ENCODE results near the gene NLN. TPM values are rescaled to one million over a fixed set of nuclear protein-coding genes. Genes with fewer than 3 reads are reported as not detected.
"Not testable (repeated sequence)": the region's sequence is repeated elsewhere in the genome, so short reads cannot be mapped to it uniquely, and the experiment has no call there.

The NLN gene
- total and polyA plus RNA-seq, 5 experiments from 2014 or later: 2.3 to 7.2 (median 4.4) TPM

DNA sequence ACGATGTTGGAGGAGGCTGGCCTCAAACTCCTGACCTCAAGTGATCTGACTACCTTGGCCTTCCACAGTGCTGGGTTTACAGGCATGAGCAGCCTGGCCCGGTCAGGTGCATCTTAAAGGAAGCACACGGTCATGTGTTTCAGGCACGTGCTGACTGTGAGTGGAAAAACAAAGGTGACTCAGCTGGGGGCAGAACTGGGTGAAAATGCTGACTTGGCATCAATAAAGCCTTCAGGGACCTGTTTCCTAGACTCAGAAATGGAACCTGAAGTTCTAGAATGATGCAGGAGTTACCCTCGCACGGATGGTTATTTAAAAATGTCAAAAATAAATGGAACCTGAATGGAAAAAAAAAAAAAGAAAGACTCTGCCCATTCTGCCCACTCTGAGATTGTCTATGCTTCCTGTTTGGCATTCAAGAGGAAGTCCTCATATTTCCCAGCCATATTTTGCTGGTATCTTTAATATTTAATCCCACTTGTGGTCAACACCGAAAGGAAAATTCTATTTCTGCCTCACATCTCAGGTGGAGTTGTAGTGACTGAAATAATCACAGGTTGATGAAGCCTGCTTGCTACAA lies 12.3 kb downstream of the NLN start:
- H3K4me3 Mint-ChIP-seq, ATAC-seq, H3K9me3 Mint-ChIP-seq, POLR2A ChIA-PET, H3K36me3 Mint-ChIP-seq, H3K27ac Mint-ChIP-seq, DNase-seq, H3K27me3 Mint-ChIP-seq: not testable (repeated sequence)
- peaks cover 5 to 17% (median 11%) of the 10 kb centered on the region in 4 donors for H3K4me1 Mint-ChIP-seq

GRCh38 chr5:65734921-65735320 lies 12.9 kb downstream of the NLN start:
- H3K9me3 Mint-ChIP-seq: peaks cover 0 to 4% (median 0%) of the 10 kb centered on the region in 9 donors
- no peak overlapping the region for H3K27ac Mint-ChIP-seq
- H3K36me3 Mint-ChIP-seq: no peaks in the 10 kb centered on the region
- peaks cover 5 to 17% (median 11%) of the 10 kb centered on the region in 4 donors for H3K4me1 Mint-ChIP-seq
- DNase-seq (no peak), ATAC-seq (no peak)
- H3K27me3 Mint-ChIP-seq: no peaks in the 10 kb centered on the region
- POLR2A ChIA-PET: no interaction called here
- no peak overlapping the region for H3K4me3 Mint-ChIP-seq

- H3K4me1 Mint-ChIP-seq: peaks cover 6 to 17% (median 11%) of the 10 kb centered on the region in 4 donors
- no peaks in the 10 kb centered on the region for H3K36me3 Mint-ChIP-seq
- DNase-seq (no peak), ATAC-seq (no peak)
- no peaks in the 10 kb centered on the region for H3K27me3 Mint-ChIP-seq
- peaks cover 0 to 4% (median 0%) of the 10 kb centered on the region in 9 donors for H3K9me3 Mint-ChIP-seq
- POLR2A ChIA-PET: no interaction called here
- no peak overlapping the region for H3K4me3 Mint-ChIP-seq
- H3K27ac Mint-ChIP-seq: no peak overlapping the region
Observed at GRCh38 chr5:65736011-65736410, 14.0 kb downstream of the NLN start.

DNA sequence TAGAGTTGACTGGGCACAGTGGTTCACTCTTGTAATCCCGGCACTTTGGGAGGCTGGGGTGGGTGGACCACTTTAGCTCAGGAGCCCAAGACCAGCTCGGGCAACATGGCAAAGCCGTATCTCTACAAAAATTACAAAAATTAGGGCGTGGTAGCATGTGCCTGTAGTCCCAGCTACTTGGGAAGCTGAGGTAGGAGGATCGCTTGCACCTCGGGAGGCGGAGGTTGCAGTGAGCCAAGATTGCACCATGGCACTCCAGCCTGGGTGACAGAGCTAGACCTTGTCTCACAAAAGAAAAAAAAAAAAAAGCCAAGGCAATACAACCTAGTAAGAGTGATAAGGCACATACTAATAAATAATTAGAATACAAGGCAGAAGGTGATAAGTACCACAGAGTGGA lies 15.8 kb downstream of the NLN start:
- DNase-seq: no peak
- H3K4me3 Mint-ChIP-seq: no peak overlapping the region
- H3K36me3 Mint-ChIP-seq: no peaks in the 10 kb centered on the region
- H3K27me3 Mint-ChIP-seq: no peaks in the 10 kb centered on the region
- H3K27ac Mint-ChIP-seq: no peak overlapping the region
- peaks cover 0 to 4% (median 0%) of the 10 kb centered on the region in 9 donors for H3K9me3 Mint-ChIP-seq
- peaks cover 4 to 17% (median 11%) of the 10 kb centered on the region in 4 donors for H3K4me1 Mint-ChIP-seq
- POLR2A ChIA-PET: no interaction called here
- no peak for ATAC-seq

DNA sequence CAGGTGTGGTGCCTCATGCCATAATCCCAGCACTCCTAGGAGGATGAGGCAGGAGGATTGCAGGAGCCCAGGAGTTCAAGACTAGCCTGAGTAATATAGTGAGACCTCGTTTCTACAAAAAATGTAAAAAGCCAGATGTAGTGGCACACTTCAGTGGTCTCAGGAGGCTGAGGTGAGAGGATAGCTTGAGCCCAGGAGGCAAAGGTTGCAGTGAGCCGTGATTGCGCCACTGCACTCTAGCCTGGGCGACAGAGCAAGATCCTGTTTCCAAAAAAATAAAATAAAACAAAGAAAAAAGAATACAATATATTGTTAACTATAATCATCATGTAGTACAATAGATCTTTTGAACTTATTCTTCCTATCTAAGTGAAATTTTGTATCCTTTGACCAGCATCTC lies 16.3 kb downstream of the NLN start:
- ATAC-seq (no peak), DNase-seq (no peak)
- Mint-ChIP-seq H3K36me3 (no peaks in the 10 kb centered on the region), H3K27me3 (no peaks in the 10 kb centered on the region), H3K4me1 (peaks cover 4 to 17% (median 11%) of the 10 kb centered on the region in 4 donors), H3K27ac (no peak overlapping the region), H3K9me3 (peaks cover 0 to 4% (median 0%) of the 10 kb centered on the region in 9 donors), H3K4me3 (no peak overlapping the region)
- POLR2A ChIA-PET: interaction anchor here (0.6 kb wide), 1 partner anchor 200 kb away, joined by 3 read pairs; no protein-coding TSS in a partner anchor

GRCh38 chr5:65739162-65739561 lies 17.2 kb downstream of the NLN start:
- ATAC-seq: no peak
- Mint-ChIP-seq H3K4me3 (no peak overlapping the region), H3K27ac (no peak overlapping the region), H3K27me3 (no peaks in the 10 kb centered on the region), H3K4me1 (peaks cover 4 to 16% (median 11%) of the 10 kb centered on the region in 4 donors), H3K36me3 (no peaks in the 10 kb centered on the region), H3K9me3 (peaks cover 0 to 4% (median 0%) of the 10 kb centered on the region in 9 donors)
- POLR2A ChIA-PET: interaction anchor here (0.6 kb wide), 1 partner anchor 199 kb away, joined by 3 read pairs; no protein-coding TSS in a partner anchor
- DNase-seq: no peak

DNA sequence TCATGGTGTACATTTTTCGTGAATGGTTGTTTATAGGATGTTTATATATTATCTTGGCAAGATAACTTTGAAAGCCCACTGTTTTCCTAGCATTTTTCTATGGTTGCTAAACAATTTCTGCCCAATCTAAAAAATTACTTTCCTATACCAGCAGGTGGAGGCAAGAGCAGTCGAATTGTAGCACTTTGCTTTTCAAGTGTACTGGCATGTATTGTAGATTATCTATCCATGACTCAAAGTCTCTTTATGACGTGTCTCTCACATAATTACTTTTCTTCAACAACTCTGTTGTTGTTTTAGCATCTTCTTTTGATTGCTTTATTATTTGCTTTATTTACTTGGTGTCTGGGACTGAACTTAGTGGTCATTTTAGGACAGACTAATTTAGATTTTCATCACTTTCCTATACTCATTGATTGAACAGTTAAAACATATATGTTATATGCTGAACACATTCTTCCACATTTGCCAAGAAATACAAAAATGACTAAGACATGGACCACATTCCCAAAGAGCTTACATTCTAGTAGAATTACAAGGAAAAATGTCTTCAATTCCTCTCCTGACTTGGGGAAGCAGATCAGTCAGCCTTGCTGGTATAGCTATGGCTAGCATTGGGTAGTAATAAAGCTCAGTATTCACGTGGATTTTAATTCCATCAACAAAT lies 20.7 kb downstream of the NLN start:
- H3K4me1 Mint-ChIP-seq: peaks cover 0 to 5% (median 1%) of the 10 kb centered on the region in 4 donors
- peak; percentile 46 to 53 for ATAC-seq
- peaks cover 0 to 6% (median 0%) of the 10 kb centered on the region in 3 donors for H3K36me3 Mint-ChIP-seq
- peaks cover 0 to 4% (median 0%) of the 10 kb centered on the region in 9 donors for H3K9me3 Mint-ChIP-seq
- POLR2A ChIA-PET: no interaction called here
- no peaks in the 10 kb centered on the region for H3K27me3 Mint-ChIP-seq
- H3K4me3 Mint-ChIP-seq: no peak overlapping the region
- peak in 3 of 10 donors; percentile 15 to 32 (median 25) for DNase-seq
- peak overlapping the region in 1 of 10 donors; percentile 19 for H3K27ac Mint-ChIP-seq

DNA sequence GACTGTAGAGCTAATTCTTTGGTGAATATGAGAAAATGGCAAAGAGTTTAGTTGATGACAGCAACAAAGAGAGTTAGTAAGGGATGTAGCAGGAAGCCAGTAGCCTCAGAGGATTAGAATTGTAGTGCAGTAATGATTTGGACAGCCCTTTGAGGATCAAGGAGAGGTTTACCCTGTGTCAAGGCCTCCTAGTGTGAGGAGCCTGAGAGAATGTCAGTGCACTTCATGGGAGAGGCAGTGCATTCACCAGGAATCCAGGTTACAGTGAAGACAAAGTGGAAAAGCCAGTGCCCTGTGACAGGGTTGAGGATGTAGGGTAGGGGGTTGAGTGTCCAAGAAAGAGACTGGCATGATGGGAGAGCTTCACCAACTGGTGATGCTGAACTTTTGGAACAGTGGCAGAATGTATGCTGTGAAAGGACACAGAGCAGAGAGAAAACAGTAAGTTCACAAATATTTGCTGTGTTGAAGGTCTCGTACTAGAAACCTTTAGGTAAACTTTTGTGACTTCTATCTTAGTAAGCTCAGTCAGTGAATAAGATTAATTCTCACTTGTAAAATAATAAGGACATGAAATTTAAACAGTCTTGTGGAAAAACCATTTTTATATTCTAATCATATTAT lies 27.3 kb downstream of the NLN start:
- Mint-ChIP-seq H3K36me3 (peaks cover 0 to 6% (median 0%) of the 10 kb centered on the region in 3 donors), H3K9me3 (peaks cover 0 to 10% (median 0%) of the 10 kb centered on the region in 9 donors), H3K4me1 (peaks cover 0 to 12% (median 6%) of the 10 kb centered on the region in 4 donors), H3K27me3 (no peaks in the 10 kb centered on the region), H3K27ac (peak overlapping the region in 3 of 10 donors; percentile 10 to 56 (median 25)), H3K4me3 (no peak overlapping the region)
- DNase-seq (no peak), ATAC-seq (no peak)
- POLR2A ChIA-PET: no interaction called here

DNA sequence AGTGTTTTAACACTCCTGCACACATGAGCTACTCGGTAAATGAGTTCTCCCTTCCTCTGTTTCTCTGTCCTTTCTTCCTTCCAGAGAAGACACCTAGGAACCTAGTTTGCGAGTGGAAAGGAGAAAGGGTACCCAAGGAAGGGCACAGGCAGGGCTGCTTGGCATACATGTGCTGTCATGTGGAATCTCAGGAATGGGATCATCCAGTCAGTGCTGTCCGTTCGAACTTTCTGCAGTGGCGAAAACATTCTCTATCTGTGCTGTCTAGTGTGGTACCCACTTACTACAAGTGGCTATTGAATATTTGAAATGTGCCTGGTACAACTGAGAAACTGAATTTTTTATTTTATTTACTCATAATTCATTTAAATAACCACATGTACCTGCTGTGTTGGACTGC lies 28.0 kb downstream of the NLN start:
- Mint-ChIP-seq H3K9me3 (peaks cover 0 to 10% (median 0%) of the 10 kb centered on the region in 9 donors), H3K36me3 (peaks cover 0 to 6% (median 0%) of the 10 kb centered on the region in 3 donors), H3K27me3 (no peaks in the 10 kb centered on the region), H3K4me3 (no peak overlapping the region), H3K27ac (no peak overlapping the region), H3K4me1 (peaks cover 0 to 12% (median 6%) of the 10 kb centered on the region in 4 donors)
- DNase-seq (no peak), ATAC-seq (no peak)
- POLR2A ChIA-PET: no interaction called here

GRCh38 chr5:65750938-65751337 lies 28.9 kb downstream of the NLN start:
- H3K9me3 Mint-ChIP-seq: peaks cover 0 to 10% (median 0%) of the 10 kb centered on the region in 9 donors
- POLR2A ChIA-PET: no interaction called here
- peaks cover 0 to 10% (median 6%) of the 10 kb centered on the region in 4 donors for H3K4me1 Mint-ChIP-seq
- no peaks in the 10 kb centered on the region for H3K27me3 Mint-ChIP-seq
- H3K36me3 Mint-ChIP-seq: peaks cover 0 to 6% (median 0%) of the 10 kb centered on the region in 3 donors
- no peak overlapping the region for H3K27ac Mint-ChIP-seq
- H3K4me3 Mint-ChIP-seq: no peak overlapping the region
- no peak for DNase-seq
- ATAC-seq: no peak

DNA sequence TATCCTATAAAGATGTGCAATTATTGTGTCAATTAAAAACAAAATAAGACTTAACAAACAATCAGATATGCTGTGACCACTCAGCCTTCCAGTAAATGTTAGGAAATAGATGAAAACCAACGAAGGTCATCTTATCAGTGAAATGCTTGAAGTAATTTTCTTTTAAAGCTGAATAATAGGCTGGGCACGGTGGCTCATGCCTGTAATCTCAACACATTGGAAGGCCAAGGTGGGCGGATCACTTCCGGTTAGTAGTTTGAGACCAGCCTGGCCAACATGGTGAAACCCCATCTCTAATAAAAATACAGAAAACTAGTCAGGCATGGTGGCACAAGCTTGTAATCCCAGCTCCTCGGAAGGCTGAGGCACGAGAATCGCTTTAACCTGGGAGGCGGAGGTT lies 31.2 kb downstream of the NLN start:
- H3K4me3 Mint-ChIP-seq: no peak overlapping the region
- H3K27me3 Mint-ChIP-seq: no peaks in the 10 kb centered on the region
- ATAC-seq: no peak
- POLR2A ChIA-PET: no interaction called here
- H3K4me1 Mint-ChIP-seq: peaks cover 0 to 8% (median 5%) of the 10 kb centered on the region in 4 donors
- peaks cover 0 to 8% (median 0%) of the 10 kb centered on the region in 9 donors for H3K9me3 Mint-ChIP-seq
- H3K27ac Mint-ChIP-seq: no peak overlapping the region
- H3K36me3 Mint-ChIP-seq: no peaks in the 10 kb centered on the region
- no peak for DNase-seq

DNA sequence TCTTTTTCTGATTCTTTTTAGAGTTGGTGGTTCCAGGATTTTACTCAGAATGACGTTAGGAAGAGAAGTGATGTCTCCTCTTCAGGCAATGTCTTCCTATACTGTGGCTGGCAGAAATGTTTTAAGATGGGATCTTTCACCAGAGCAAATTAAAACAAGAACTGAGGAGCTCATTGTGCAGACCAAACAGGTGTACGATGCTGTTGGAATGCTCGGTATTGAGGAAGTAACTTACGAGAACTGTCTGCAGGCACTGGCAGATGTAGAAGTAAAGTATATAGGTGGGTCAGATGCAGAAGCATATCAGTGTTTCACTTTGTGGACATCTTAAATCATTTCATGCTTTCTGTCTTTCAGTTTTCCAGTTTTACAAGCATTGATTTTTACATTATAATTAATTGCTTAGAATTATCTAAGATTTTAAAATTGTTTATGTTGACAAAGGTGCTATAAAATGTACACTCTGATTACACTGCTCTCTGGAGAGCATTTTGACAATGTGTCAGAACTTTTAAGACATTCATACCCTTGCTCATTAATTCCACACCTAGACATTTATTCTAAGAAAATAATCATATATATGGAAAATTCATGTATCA lies 36.6 kb downstream of the NLN start:
- POLR2A ChIA-PET: no interaction called here
- DNase-seq (no peak), ATAC-seq (no peak)
- Mint-ChIP-seq H3K27ac (no peak overlapping the region), H3K4me3 (no peak overlapping the region), H3K27me3 (no peaks in the 10 kb centered on the region), H3K9me3 (no peaks in the 10 kb centered on the region), H3K4me1 (peaks cover 2 to 7% (median 4%) of the 10 kb centered on the region in 4 donors), H3K36me3 (peaks cover 0 to 2% (median 0%) of the 10 kb centered on the region in 3 donors)
